GM12875 (cell line): ENCODE measurements around the gene ARFIP1.

Source experiments
- H3K4me3 ChIP-seq: one replicate; pipeline ENCODE4 v1.5.1; 2011; ENCODE audit warnings: low read depth, low read length, control low read depth
- CTCF ChIP-seq: IDR thresholded peaks from 2 replicates; pipeline ENCODE4 v1.5.1; 2011; ENCODE audit warnings: low read depth, mild to moderate bottlenecking, control low read depth, inconsistent platforms, low read length, moderate library complexity, borderline replicate concordance; ENCODE audit not compliant: insufficient read depth

ARFIP1 gene

DNA sequence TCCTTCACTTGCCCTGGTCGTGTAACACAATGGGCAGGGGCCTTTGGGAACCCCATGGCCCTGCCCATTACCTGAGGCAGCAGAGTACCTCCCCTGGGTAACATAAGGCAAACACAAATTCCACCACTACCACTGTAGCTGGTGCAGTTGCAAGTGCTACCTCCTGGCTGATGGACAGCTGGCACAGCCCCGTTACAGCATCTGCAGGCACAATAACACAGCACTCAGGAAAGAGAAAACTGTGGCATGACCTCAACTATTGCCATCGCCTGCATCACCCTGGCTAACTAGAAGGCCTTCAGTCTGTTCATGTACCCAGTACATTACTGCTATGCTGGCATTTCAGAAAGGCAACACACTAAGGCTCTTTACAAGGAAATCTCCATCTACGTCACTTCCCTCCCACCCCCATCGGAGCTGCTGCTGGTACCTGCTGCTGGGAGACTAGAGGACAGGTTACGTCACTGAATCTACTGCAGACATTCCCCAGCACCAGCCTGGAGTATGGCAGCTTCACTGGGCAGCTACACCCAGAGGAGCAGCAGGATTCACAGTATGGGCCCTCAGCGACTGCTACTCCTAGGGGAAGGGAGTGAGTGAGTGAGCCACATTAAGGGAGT lies 39.4 kb downstream of the ARFIP1 start:
- no peak for TF ChIP-seq CTCF
- no peak overlapping the region for H3K4me3 ChIP-seq

DNA sequence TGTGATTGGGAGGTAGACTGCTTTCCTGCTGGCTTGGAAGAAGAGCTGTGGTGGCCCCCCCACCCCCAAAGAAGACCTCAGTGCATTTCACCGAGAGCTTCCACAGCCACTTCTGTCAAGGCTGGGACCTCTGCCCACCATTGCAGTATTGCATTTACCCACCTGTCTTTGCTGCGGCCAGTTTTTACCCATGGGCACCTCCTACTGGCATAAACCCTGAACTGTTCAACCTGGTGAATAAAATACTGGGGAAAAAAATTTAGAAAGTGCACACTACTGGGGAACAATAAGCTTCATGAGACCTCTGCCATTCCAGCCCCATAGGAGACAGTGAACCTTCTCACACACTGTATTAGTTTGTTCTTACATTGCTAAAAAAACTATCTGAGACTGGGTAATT lies 40.3 kb downstream of the ARFIP1 start:
- H3K4me3 ChIP-seq, result no peak overlapping the region
- no peak for TF ChIP-seq CTCF

DNA sequence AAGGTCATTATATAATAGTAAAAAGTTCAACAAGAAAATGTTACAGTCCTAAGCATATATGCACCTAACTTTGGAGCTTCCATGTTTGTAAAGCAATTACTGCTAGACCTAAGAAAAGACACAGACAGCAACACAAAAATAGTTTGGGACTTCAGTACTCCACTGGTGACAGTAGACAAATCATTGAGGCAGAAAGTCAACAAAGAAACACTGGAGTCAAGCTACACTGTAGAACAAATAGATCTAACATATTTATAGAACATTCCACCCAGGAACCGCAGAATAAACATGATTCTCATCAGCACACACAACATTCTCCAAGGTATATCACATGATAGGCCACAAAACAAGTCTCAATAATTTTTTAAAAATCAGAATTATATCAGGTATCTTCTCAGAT lies 42.6 kb downstream of the ARFIP1 start:
- no peak for TF ChIP-seq CTCF

GRCh38 chr4:152824561-152824960 lies 44.8 kb downstream of the ARFIP1 start:
- no peak for TF ChIP-seq CTCF
- H3K4me3 ChIP-seq, result no peak overlapping the region

More for the DNA sequence above, 42.6 kb downstream of the ARFIP1 start:
- H3K4me3 ChIP-seq, result no peak overlapping the region

DNA sequence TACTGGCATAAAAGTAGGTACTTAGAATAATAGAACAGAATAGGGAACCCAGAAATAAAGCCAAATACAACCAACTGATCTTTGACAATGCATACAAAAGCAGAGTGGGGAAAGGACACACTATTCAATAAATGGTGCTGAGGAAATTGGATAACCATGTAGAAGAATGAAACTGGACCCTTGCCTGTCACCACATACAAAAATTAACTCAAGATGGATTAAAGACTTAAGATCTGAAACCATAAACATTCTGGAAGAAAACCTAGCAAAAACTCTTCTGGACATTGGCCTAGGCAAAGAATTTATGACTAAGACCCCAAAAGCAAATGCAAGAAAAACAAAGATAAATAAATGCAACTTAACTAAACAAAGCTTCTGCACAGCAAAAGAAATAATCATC lies 45.6 kb downstream of the ARFIP1 start:
- no peak for TF ChIP-seq CTCF
- no peak overlapping the region for H3K4me3 ChIP-seq

- H3K4me3 ChIP-seq, result no peak overlapping the region
- no peak for TF ChIP-seq CTCF
These were observed 48.4 kb downstream of the ARFIP1 start for GRCh38 chr4:152828122-152828521.

GRCh38 chr4:152831416-152831815 lies 51.7 kb downstream of the ARFIP1 start:
- no peak for TF ChIP-seq CTCF
- H3K4me3 ChIP-seq, result no peak overlapping the region
